Esophagus muscularis mucosa (tissue), 4 donors: ENCODE measurements around the gene GOLGA5. TPM values are rescaled to one million over a fixed set of nuclear protein-coding genes. Genes with fewer than 3 reads are reported as not detected.
"Not testable (repeated sequence)": the region's sequence is repeated elsewhere in the genome, so short reads cannot be mapped to it uniquely, and the experiment has no call there.

ENCODE experiments used
- DNase-seq: peaks from one replicate; pipeline ENCODE4 v3.0.0-alpha.2; 2017; ENCODE audit errors: extremely low spot score
- H3K27ac ChIP-seq, 4 donors: fragments of 200-600 bp; sonication (generic); replicated peaks in 1 of 4; 1 replicate in 3 of 4; 2 replicates in 1 of 4; pipeline ENCODE4 v1.5.1; 2016 to 2019; ENCODE audit warnings: mild to moderate bottlenecking in 1 of 4
- H3K27me3 ChIP-seq, 4 donors: fragments of 200-600 bp; sonication (generic); one replicate each; pipeline versions ENCODE4 v1.5.1 to v1.6.0; 2016 to 2019
- H3K36me3 ChIP-seq, 4 donors: fragments of 200-600 bp; sonication (generic); one replicate each; pipeline ENCODE4 v1.5.1; 2016 to 2019
- H3K4me1 ChIP-seq, 4 donors: fragments of 200-600 bp; sonication (generic); one replicate each; pipeline ENCODE4 v1.5.1; 2016 to 2019
- H3K4me3 ChIP-seq, 4 donors: fragments of 200-600 bp; sonication (generic); 1 replicate in 2 of 4; 2 replicates in 2 of 4; pipeline ENCODE4 v1.5.1; 2016 to 2019; ENCODE audit warnings: mild to moderate bottlenecking in 4 of 4, moderate library complexity in 1 of 4
- H3K9me3 ChIP-seq, 4 donors: fragments of 200-600 bp; sonication (generic); 1 replicate in 3 of 4; 2 replicates in 1 of 4; pipeline ENCODE4 v1.5.1; 2016 to 2019
- EP300 ChIP-seq: sonication (generic); formaldehyde crosslinking; IDR thresholded peaks from one replicate; pipeline ENCODE4 v1.6.1; 2017; ENCODE audit warnings: antibody characterized with exemption
- POLR2A ChIP-seq: fragments of 450-650 bp; IDR thresholded peaks from one replicate; pipeline ENCODE4 v1.6.1; 2017; ENCODE audit warnings: antibody characterized with exemption, moderate library complexity, mild to moderate bottlenecking, low read depth
- POLR2AphosphoS5 ChIP-seq, 2 donors: sonication (generic); formaldehyde crosslinking; IDR thresholded peaks; one replicate each; pipeline ENCODE4 v1.6.1; 2017; ENCODE audit warnings: antibody characterized with exemption in 2 of 2
- WGBS: methylation state at CpG from one replicate; pipeline ENCODE4 v1.1.5; 2018; 5-methylcytosine and 5-hydroxymethylcytosine counted together
- intact Hi-C: fragments of 100-400 bp; cut with DNase I; formaldehyde crosslinking; loops from one replicate; pipeline ENCODE4 v1.15.1; 2023
- total RNA-seq, 4 donors: library from RNA; depleted of rRNA; stranded (reverse); fragments of >200 nt; gene quantifications; one replicate each; pipeline versions ENCODE4 v1.1.0 to v1.2.1, GENCODE V29; 2016
- TF ChIP-seq, protein P1 (sequence below), 3 experiments: fragments of 200-600 bp in 2 of 3; fragments of 450-650 bp in 1 of 3; sonication (generic) in 2 of 3; IDR thresholded peaks; one replicate each; pipeline ENCODE4 v1.5.1; 2017 to 2019; ENCODE audit warnings: antibody characterized with exemption in 3 of 3, mild to moderate bottlenecking in 2 of 3, moderate library complexity in 1 of 3

GOLGA5 gene, protein sequence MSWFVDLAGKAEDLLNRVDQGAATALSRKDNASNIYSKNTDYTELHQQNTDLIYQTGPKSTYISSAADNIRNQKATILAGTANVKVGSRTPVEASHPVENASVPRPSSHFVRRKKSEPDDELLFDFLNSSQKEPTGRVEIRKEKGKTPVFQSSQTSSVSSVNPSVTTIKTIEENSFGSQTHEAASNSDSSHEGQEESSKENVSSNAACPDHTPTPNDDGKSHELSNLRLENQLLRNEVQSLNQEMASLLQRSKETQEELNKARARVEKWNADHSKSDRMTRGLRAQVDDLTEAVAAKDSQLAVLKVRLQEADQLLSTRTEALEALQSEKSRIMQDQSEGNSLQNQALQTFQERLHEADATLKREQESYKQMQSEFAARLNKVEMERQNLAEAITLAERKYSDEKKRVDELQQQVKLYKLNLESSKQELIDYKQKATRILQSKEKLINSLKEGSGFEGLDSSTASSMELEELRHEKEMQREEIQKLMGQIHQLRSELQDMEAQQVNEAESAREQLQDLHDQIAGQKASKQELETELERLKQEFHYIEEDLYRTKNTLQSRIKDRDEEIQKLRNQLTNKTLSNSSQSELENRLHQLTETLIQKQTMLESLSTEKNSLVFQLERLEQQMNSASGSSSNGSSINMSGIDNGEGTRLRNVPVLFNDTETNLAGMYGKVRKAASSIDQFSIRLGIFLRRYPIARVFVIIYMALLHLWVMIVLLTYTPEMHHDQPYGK
- total RNA-seq = 10 to 100 TPM; 33.0 to 35.4 (median 34.3) TPM

DNA sequence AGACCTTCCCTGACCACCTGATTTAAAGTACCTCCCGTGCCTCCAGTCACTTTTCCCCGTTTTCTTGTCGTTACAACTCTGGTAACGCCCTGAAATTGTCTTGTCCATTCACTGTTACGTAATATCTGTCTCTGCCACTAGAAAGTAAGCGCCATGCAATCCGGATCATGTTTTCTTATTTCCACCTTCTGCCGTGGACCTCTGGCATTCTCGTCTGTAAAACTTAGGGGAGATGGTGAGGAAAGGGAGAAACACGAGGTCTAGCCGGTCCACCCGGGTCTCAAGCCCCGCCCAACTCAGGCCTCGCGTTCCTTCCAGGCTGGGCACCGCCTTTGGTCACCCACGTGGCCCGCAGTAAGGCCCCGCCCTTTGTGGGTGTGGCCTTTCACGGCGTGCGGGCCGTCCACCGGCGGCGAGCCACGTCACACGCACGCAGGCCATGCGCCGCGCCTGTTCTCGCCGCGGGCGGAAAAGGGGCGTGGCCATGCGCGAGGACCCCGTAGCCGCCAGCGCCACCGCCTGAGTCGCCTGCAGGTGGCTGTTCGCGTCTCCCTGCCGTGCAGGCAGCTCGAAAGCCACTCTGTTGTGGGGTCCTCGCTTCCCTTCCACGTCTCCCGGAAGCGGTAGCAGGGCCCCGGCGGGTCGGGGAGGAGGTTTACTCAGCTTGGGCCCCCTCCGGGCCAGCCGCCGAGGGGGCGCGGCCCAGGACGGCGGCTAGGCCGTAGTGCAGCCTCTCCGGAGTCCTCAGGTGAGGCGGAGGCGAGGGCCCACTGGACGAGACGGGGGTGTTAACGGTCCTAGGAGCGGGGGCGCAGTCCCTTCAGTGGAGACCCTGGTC lies at the start of gene GOLGA5:
TSS of gene GOLGA5 (plus strand) at position 597 of the 838 bp plus-strand sequence. CDS start 3,133 bp downstream, outside the sequence.
- DNase-seq = peak; percentile 99
- TF ChIP-seq EP300 = no peak
- peak; percentile 46 for TF ChIP-seq POLR2A
- TF ChIP-seq POLR2AphosphoS5 (IDR thresholded peaks at IDR 0.05) = peak; percentile 83 to 98
- TF ChIP-seq, protein P1, sequence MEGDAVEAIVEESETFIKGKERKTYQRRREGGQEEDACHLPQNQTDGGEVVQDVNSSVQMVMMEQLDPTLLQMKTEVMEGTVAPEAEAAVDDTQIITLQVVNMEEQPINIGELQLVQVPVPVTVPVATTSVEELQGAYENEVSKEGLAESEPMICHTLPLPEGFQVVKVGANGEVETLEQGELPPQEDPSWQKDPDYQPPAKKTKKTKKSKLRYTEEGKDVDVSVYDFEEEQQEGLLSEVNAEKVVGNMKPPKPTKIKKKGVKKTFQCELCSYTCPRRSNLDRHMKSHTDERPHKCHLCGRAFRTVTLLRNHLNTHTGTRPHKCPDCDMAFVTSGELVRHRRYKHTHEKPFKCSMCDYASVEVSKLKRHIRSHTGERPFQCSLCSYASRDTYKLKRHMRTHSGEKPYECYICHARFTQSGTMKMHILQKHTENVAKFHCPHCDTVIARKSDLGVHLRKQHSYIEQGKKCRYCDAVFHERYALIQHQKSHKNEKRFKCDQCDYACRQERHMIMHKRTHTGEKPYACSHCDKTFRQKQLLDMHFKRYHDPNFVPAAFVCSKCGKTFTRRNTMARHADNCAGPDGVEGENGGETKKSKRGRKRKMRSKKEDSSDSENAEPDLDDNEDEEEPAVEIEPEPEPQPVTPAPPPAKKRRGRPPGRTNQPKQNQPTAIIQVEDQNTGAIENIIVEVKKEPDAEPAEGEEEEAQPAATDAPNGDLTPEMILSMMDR (IDR thresholded peaks at IDR 0.05) = peak in 2 of 3 experiments; percentile 5 to 32
- Histone ChIP-seq H3K4me3 (peak within 1 kb of the TSS; percentile 72 to 94 (median 88)), H3K36me3 (peaks cover 6 to 18% (median 16%) of the 10 kb centered on the region in 4 donors), H3K27me3 (no peaks in the 10 kb centered on the region), H3K4me1 (peaks cover 13 to 33% (median 25%) of the 10 kb centered on the region in 4 donors), H3K27ac (peak within 1 kb of the TSS; percentile 84 to 91 (median 90)), H3K9me3 (peaks cover 0 to 13% (median 7%) of the 10 kb centered on the region in 4 donors)
- intact Hi-C loops = loop anchor here (5.0 kb wide), 1 partner anchor 42 kb away; no protein-coding TSS in a partner anchor
- 1% methylated on average over 40 of the region's 71 CpGs for WGBS

DNA sequence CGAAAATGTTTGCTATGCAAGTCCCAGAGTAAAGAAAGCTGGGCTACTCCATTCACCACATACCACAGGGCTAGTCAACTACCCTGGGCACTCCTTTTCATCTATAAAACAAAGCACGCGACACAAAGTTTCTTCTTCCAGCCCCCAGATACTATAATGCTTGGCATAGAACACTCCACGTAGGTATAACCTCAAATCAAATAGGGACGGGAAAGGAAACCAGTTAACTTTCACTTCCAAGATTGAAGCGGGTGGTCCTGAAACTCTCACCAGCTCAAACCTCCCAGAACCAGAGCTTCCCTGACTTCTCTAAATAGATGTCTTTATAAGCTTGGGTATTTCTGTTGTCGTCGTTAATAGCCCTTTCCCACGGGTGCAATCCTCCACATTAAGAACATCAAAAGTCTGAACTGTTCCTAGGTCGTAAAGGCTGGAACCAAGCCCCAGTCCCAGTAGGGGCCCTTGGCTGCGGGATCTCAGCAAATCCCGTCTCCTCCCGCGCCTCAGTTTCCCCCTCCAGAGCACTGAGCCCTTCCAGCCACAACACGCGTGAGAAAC lies 46.3 kb upstream of the GOLGA5 start:
- H3K27me3 ChIP-seq = no peaks in the 10 kb centered on the region
- peaks cover 0 to 5% (median 0%) of the 10 kb centered on the region in 4 donors for H3K36me3 ChIP-seq
- DNase-seq = no peak
- H3K4me3 ChIP-seq = peak overlapping the region; percentile 62 to 85 (median 70)
- H3K27ac ChIP-seq = peak overlapping the region; percentile 77 to 87 (median 84)
- TF ChIP-seq POLR2AphosphoS5 (IDR thresholded peaks at IDR 0.05) (no peak), EP300 (no peak), POLR2A (no peak)
- TF ChIP-seq, protein P1 (IDR thresholded peaks at IDR 0.05) = no peak
- H3K4me1 ChIP-seq = peaks cover 6 to 22% (median 19%) of the 10 kb centered on the region in 4 donors
- intact Hi-C loops = no loop called here
- H3K9me3 ChIP-seq = no peaks in the 10 kb centered on the region
- 7% methylated on average over 16 of the region's 16 CpGs for WGBS

DNA sequence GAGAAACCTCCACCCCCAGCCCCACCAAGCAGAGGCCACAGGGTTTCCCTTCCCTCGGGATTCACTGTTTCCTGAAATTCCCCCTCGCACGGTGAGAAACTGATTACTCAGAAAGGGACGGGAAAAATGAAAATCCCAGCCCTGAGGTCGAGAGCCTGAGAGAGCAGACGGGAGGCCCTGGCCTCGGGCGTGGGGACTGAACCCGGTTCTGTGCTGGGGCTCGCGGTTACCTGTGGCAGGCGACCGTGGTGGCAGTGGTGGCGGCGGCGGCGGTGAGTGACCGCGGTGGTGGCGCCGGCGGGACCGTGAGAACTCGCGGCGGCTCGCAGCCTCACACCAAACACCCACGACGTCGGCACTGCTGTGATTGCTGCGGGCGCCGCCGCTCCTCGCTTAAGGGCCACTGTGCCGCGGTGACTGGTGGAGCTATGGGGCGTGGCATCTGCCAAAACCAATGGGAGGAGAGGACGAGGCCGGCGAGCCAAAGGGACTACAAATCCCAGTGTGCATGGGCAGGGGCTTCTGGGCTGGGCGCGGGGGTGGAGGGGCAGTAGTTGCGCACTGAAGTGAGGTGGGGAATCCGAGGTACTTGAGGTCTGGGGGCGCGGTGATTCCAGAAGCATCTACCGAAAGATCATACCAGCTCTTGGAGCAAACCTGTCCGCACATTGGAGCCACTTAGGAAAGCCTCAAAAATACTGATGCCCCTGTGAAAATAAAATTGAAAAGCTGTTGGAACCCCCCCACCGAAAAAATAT lies 45.7 kb upstream of the GOLGA5 start, which contains the start of gene LGMN:
TSS of gene LGMN (minus strand) at position 369 of the 758 bp plus-strand sequence. CDS start 15,841 bp downstream, outside the sequence.
- intact Hi-C loops = no loop called here
- WGBS = 2% methylated on average over 16 of the region's 50 CpGs

DNA sequence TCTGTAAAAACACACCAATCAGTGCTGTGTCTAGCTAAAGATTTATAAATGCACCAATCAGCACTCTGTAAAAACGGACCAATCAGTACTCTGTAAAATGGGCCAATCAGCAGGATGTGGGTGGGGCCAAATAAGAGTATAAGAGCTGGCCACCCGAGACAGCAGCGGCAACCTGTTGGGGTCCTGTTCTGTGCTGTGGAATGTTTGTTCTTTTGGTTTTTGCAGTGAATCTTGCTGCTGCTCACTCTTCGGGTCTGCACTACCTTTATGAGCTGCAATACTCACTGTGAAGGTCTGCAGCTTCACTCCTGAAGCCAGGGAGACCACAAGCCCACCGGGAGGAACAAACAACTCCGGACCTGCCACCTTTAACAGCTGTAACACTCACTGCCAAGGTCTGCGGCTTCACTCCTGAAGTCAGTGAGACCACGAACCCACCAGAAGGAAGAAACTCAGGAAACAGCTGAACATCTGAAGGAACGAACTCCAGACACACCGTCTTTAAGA lies 43.8 kb upstream of the GOLGA5 start:
- 76% methylated on average over 8 of the region's 10 CpGs for WGBS
- peak in 1 of 2 donors; percentile 23 for TF ChIP-seq POLR2AphosphoS5 (IDR thresholded peaks at IDR 0.05)
- peaks cover 6 to 22% (median 19%) of the 10 kb centered on the region in 4 donors for H3K4me1 ChIP-seq
- not testable (repeated sequence) for H3K4me3 ChIP-seq, DNase-seq, H3K9me3 ChIP-seq, H3K27ac ChIP-seq, H3K36me3 ChIP-seq, H3K27me3 ChIP-seq
- intact Hi-C loops = loop anchor here (5.0 kb wide), 1 partner anchor 42 kb away; the partner anchor contains the start of gene GOLGA5

More for the DNA sequence above, 45.7 kb upstream of the GOLGA5 start, which contains the start of gene LGMN:
- TF ChIP-seq POLR2AphosphoS5 (IDR thresholded peaks at IDR 0.05) = peak; percentile 99
- TF ChIP-seq POLR2A = peak; percentile 87
- TF ChIP-seq EP300 = no peak
- Histone ChIP-seq H3K36me3 (peaks cover 0 to under 1% (median 0%) of the 10 kb centered on the region in 4 donors), H3K4me3 (peak within 1 kb of the TSS; percentile 62 to 85 (median 70)), H3K4me1 (peaks cover 6 to 22% (median 19%) of the 10 kb centered on the region in 4 donors), H3K27me3 (no peaks in the 10 kb centered on the region), H3K9me3 (no peaks in the 10 kb centered on the region), H3K27ac (peak within 1 kb of the TSS; percentile 77 to 87 (median 84))
- DNase-seq = peak; percentile 99
